NCI-H446 (cell line): ENCODE results near the gene OR11H6.
"Not testable (repeated sequence)": the region's sequence is repeated elsewhere in the genome, so short reads cannot be mapped to it uniquely, and the experiment has no call there.

Source experiments
- DNase-seq, 2 experiments: peaks; one replicate each; lab custom pipeline; 2025; lab: John Stamatoyannopoulos, UW

The OR11H6 gene

GRCh38 chr14:20223410-20223809, at the start of gene OR11H6:
Gene OR11H6 (plus strand): TSS chr14:20223710. CDS start chr14:20223710, 0 bp downstream.
- no peak for DNase-seq

GRCh38 chr14:20174205-20174604, 49.3 kb upstream of the OR11H6 start:
- not testable (repeated sequence) for DNase-seq

- no peak for DNase-seq
These were observed 47.2 kb upstream of the OR11H6 start for GRCh38 chr14:20176330-20176729.

- DNase-seq = no peak
These were observed 46.0 kb upstream of the OR11H6 start for GRCh38 chr14:20177433-20177974.

GRCh38 chr14:20179218-20179617, 44.3 kb upstream of the OR11H6 start:
- no peak for DNase-seq

GRCh38 chr14:20179880-20180279, 43.6 kb upstream of the OR11H6 start:
- DNase-seq = no peak

GRCh38 chr14:20180486-20180885, 43.0 kb upstream of the OR11H6 start:
- DNase-seq = no peak

GRCh38 chr14:20184181-20184580, 39.3 kb upstream of the OR11H6 start:
- DNase-seq = no peak

- DNase-seq = no peak
These were observed 32.9 kb upstream of the OR11H6 start, which contains the start of gene OR11G2 for GRCh38 chr14:20190596-20190995. Gene OR11G2 (plus strand): TSS chr14:20190896. CDS start chr14:20197438, 6,542 bp downstream.

- DNase-seq = no peak
These were observed 32.1 kb upstream of the OR11H6 start for GRCh38 chr14:20191396-20191795.

- no peak for DNase-seq
These were observed 29.4 kb upstream of the OR11H6 start for GRCh38 chr14:20194101-20194500.

- DNase-seq = not testable (repeated sequence)
These were observed 28.3 kb upstream of the OR11H6 start for GRCh38 chr14:20195170-20195569.

GRCh38 chr14:20195911-20196310, 27.6 kb upstream of the OR11H6 start:
- DNase-seq = no peak

- DNase-seq = no peak
These were observed 26.1 kb upstream of the OR11H6 start for GRCh38 chr14:20197459-20197858.

- no peak for DNase-seq
These were observed 24.5 kb upstream of the OR11H6 start for GRCh38 chr14:20198991-20199390.

- no peak for DNase-seq
These were observed 18.8 kb upstream of the OR11H6 start for GRCh38 chr14:20204721-20205120.

- DNase-seq = no peak
These were observed 13.9 kb upstream of the OR11H6 start for GRCh38 chr14:20209595-20209994.

GRCh38 chr14:20212406-20212805, 11.1 kb upstream of the OR11H6 start:
- not testable (repeated sequence) for DNase-seq

- DNase-seq = no peak
These were observed 8.3 kb upstream of the OR11H6 start for GRCh38 chr14:20215196-20215595.

GRCh38 chr14:20219033-20219432, 4.5 kb upstream of the OR11H6 start:
- DNase-seq = no peak

- DNase-seq = no peak
These were observed 5.2 kb downstream of the OR11H6 start, which contains the start of gene OR11H7 for GRCh38 chr14:20228681-20229080. Gene OR11H7 (plus strand): TSS chr14:20228981.

- DNase-seq = not testable (repeated sequence)
These were observed 11.9 kb downstream of the OR11H6 start for GRCh38 chr14:20235415-20235814.

GRCh38 chr14:20247646-20248246, 24.2 kb downstream of the OR11H6 start:
- DNase-seq = no peak

GRCh38 chr14:20262642-20263128, 39.2 kb downstream of the OR11H6 start:
- no peak for DNase-seq
